CD1c-positive myeloid dendritic cell (primary cell): ENCODE results near the gene RPL19.

Experiments used
- DNase-seq: peaks from one replicate; pipeline ENCODE4 v3.0.0-alpha.2; 2016; ENCODE audit errors: extremely low spot score

Gene RPL19

DNA sequence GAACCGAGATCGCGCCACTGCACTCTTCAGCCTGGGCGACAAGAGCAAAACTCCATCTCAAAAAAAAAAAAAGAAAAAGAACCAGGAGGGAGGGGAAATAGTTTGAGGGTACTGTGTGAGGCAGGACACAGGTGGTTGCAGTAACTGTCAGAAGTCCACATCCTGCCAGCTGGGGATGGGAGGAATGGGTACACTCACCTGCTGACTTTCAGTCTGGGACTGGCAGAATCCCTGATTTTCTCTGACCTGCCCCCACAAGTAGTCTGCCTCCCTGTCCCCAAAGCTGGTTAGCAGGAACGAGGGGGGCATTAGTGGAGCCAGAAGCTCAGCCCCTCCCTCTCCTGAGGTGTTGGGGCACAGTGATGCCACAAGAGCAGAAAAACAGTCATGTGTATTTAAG, 27.0 kb upstream of the RPL19 start:
- DNase-seq: no peak

DNA sequence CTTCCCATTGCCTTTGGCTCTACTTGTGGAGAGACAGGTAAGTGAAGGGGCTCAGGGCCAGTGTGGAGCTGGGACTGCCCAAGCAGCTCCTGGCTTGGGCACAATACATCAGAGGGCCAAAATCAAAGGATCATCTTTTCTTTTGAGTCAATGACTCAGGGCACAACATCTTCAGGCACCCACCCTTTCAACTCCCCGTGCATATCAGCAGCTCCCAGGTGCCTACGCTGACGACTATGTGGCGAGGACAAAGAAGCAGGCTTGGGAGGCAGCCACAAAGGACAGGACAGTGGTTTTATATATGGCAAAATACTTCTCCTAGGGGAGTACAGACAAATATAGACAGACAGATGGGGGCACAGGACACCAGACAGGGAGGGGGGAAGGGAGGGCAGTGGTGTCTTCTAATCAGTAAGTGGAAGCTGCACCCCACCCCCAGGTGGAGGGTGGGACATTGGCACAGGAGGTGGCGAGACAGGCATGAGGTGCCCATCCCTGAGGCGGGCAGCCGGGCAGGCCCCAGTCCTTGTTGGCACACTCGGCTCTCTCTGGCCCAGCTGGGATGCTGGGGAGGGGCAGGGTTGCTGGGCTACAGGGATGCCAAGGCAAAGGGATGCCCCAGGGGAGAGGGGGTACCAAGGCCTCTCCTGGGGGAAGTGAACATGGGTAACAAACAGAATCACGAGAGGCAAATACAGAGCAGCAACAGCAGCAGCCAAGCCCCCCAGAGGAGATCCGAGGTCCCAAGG, 26.4 kb upstream of the RPL19 start:
- DNase-seq: no peak

DNA sequence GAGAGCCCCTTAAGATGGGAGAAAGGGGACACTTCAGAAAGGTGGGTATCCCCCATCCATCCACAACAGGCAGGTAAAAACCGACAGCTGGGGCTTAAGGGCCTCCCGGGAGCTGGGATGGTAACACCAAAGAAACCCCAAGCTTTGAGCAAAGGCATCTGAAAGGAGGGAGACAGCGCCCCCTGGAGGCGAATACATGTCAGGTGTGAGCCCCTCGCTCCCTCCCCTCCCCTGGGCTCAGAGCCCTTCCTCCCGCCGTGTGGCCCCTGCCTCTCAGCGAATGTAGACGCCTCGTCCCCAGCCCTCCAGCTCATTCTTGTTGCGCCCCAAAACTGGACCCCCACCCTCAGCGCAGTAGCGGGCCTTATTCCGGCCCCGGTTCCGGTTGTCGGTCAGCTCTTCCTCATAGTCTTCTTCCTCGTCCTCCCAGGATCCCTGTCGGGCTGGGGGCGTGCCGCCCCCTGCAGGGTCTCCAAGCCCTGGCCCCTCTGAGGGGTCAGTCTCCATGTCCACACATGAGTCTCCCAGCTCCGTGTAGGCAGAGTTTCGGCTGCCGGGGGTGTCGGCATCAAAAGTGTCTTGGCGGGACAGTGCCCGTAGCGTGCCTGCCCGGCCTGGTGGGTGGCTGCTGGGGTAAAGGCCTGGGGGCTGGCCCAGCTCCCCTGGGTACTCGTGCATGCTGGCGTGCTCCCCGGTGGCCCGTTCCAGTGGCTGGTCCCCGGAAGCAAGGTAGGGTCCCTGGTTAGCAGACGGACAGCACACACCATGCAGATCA, 25.0 kb upstream of the RPL19 start:
- DNase-seq: peak; percentile 76

DNA sequence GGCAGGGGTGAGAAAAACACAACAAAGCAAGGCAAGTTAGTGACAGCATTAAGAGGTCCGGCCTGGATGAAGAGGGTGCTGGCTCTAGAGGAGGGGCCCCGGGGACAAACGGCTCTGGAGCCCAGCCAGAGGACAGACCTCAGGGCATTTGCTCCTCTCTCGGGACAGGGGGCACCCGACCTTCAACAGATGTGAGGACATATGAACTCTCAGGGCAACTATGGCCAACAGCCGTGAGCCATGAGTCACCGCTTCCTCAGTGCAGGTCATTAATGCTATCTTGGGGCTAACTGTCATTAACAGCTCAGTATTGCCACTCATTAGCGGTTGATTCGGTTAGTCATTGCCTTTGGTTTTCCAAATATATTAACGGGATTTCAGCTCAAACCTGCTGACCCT, 24.4 kb upstream of the RPL19 start:
- DNase-seq: no peak

DNA sequence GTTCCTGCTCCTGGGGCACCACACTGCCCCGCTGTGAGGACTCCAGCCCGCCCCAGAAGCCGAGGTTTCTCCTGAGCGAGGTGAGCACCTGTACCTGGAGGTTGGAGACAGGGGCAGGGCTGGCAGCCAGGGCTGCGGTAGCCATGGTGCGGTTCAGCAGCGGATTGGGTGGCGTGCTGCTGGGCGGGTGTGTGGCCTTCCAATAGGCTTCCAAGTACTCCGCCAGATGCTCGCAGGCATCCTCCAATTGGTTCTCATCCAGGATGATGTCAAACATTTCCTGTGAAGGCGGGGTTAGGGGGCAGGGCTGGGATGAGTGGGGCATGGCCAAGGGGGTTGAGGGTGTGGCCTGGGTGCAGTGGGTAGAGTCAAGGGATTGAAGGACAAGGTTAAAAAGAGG, 22.8 kb upstream of the RPL19 start:
- no peak for DNase-seq

DNA sequence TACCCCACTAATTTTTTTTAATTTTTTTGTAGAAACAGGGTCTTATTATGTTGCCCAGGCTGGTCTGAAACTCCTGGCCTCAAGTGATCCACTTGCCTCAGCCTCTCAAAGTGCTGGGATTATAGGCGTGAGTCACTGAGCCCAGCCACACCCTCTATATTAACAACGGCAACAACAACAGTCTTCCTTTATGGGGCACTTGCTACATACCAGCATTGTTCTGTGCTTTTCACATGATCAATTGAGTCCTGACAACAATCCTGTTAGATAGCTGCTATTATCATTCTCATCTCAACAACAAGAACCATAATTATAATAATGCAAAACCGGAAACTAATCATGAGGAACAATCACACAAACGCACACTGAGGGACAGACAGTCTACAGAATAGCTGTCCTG, 21.5 kb upstream of the RPL19 start:
- no peak for DNase-seq

DNA sequence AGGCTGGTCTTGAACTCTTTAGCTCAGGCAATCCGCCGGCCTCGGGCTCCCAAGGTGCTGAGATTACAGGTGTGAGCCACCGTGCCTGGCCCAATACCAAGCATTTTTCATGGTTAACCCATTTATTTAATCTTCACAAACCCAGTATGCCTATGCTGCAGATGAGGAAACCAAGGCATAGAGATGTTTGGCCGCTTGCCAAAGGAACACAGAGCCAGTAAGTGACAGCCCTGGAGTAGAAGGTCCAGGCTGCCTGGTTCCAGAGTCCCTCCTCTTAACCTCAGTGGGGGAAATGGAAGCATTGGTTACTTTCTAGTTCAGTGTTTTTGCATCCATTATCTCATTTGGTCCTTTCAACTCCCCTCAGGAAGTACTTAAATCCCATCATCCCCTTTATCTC, 18.8 kb upstream of the RPL19 start:
- DNase-seq: no peak

DNA sequence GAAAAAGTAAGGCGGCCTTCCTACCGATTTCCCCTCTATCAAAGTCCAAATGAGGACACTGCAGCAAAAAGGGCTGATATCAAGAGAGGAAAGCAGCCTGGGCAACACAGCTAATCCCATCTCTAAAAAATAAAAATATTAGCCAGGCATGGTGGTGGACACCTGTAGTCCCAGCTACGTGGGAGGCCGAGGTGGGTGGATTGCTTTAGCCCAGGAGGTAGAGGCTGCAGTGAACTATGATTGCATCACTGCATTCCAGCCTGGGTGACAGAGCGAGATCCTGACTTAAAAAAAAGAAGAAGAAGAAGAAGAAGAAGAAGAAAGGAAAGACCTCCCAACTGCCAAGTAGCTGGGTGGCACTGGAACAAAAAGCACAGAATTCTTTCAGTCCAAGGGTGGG, 17.0 kb upstream of the RPL19 start:
- DNase-seq: no peak

DNA sequence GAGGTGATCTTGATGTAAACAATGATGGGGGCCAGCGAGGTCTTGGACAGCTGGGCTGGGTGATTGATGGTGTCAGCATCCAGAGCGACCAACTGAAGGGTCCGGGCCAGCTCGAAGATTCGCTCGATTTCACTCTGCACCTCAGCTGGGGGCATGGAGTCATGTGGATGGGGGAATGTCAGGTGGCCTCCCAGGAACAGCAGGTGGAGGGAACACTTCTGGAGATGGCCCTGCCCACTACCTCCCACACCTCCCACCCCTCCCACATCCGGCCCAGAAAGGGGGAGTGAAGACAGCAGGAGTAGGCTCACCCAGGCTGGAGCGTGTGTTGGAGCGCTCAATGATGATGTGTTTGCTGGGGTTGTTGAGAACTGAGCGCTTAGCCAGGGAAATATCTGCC, 16.4 kb upstream of the RPL19 start:
- DNase-seq: no peak

DNA sequence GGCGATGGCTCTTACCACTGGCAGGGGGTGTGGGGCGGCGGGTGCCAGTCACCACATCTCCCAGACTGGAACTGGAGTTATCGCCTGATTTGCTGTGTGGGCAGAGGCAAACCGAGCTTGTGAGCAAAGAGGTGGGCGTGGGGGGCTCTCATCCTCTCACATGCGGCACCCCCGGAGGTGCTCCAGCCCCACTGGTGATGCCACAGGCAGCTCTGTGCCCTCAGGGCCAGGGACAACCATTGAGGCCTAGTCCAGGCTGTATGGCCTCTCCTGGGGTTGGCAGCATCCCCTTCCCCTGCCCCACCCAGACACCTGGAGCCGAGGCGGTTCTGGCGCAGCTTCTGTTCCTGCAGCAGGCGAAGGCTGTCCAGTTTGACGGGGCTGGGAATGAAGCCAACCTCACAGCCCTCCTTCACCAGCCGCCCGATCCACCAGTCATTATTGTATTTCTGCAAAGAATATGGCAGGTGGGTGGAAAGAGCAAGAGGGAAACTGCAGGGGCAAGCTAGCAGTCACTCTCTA, 13.5 kb upstream of the RPL19 start:
- DNase-seq: no peak

DNA sequence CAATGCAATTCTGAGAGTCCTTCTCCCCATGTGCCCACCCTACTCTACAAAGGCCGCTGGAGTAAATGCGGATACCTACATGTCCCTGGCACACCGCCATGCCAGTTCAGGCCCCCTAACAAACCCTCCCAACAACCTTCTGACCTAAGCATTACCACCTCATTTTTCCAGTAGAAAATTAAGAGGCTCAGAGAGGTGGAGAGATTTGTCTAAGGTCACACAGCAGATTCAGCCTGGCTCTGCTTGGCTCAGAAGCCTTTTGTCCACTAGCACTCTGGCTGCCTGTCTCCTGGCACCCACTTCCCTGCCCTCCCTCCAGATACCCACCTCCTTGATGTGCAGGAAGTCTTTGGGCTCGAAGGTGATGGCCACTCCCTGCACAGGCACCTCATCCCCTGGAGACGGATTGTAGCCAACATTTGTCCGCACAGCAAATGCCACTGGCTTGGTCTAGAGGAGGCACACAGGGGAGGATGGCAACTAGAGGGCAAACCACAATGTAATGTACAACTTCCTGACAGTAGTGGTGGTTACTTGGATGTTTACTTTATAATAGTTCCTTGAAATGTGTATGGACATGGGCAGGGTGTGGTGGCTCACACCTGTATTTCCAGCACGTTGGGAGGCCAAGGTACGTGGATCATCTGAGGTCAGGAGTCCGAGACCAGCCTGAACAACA, 12.8 kb upstream of the RPL19 start:
- no peak for DNase-seq

DNA sequence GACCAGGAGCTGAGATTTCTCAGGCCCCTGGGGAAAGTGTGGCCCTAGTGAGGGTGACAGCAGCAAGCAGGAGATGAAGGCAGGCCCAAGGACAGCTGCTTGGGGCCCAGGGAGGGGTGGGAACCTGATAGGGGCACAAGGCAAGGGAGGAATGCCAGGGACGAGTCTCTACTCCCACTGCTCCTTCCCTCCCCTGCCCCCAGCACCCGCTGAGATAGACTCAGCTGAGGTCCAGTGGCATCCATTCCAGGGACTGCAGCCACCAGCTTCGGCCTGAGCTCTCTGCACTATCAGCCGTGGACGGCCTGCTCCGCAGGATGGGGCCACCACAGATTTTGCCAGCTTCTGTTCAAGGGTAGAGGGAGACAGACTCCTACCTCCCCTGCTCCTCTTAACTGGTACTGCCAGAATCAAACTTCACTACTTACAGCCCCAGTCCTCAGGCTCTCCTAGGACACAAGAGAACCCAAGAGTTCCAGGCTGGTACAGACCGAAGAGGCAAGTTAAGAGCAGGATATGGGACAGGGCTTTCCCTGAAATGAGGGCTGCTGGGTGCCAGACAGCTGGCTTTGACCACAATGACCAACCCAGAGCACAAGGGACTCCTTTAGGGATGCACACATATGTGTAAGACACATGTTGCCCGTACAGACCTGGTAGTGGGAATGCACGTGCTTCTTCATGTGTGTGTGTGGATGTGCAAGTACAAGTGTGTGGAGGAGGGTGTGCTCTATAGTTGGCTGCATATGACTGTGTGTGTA, 8.2 kb upstream of the RPL19 start:
- DNase-seq: no peak

DNA sequence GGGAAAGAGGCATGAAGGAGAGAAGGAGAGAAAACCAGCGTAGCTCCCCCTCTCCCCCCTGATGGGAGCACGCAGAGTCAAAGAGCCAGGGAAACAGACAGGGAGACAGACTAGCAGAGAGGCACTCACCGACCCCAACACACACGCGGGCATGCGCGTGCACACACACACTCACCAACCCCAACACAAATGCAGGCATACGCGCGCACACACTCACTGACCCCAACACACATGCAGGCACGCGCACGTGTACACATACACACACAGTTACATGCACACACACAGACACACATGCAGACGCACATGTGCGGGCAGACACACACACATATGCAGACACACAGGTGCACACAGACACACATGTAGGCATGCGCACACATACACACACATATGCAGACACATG, 7.2 kb upstream of the RPL19 start:
- no peak for DNase-seq

DNA sequence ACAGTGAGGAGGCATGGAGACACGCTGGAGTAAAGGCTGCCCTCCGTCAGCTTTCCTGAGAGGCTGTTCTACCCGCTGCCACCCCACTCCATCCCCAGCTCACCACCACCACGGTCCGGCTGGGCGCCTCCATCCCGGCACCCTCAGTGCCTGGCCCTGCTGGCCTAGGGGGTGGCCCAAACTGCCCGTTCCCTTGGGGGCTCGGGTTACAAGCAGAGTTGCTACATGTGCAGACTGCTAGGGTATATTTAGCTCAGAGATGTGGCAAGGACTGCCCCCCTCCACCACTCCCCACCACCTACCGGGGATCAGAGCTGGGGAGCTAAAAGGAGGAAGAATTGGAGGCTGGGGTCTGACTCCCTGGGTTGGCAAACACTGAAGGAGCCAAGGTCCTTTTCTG, 6.7 kb upstream of the RPL19 start:
- DNase-seq: no peak

DNA sequence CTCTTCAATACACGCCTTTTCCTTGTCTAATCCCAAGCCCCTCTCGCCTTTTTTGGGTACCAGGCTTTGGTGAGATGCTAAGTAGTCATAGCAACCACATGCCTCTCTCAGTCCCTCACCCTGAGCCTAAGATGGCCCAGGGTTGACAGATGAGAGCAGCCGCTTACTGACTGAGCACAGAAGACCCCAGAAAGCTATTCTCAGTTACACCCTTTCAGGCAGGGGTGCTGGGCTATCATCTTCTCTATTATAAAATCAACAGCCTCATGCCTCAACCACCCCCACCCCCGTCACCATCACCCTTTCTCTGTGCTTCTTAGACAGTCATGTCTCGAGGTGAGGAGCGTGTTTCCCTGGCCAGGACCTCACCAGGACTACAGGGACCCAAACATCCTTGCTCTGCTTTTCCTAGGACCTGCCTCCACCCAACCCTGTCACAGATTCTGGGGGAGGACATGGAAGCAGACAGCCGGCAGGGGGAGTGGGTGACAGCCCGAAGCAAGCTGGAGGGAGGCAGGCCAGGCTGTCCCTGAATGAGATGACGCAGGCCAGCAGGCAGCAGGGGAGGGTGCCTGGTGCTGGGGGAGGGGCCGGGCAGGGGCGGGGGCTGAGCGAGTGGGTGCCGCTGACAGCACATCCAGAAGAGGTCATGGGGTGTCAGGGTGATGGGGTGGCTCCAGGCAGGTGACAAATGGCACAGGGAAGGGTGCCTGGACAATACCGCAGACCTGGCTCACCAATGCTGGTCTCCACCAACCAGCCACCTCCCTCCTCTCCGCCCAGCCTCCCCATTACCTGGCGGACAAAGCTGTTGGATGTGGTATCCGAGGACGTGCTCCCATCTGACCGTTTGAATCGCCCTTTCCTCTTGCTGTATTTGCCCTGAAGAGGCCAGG, 5.7 kb upstream of the RPL19 start:
- no peak for DNase-seq

DNA sequence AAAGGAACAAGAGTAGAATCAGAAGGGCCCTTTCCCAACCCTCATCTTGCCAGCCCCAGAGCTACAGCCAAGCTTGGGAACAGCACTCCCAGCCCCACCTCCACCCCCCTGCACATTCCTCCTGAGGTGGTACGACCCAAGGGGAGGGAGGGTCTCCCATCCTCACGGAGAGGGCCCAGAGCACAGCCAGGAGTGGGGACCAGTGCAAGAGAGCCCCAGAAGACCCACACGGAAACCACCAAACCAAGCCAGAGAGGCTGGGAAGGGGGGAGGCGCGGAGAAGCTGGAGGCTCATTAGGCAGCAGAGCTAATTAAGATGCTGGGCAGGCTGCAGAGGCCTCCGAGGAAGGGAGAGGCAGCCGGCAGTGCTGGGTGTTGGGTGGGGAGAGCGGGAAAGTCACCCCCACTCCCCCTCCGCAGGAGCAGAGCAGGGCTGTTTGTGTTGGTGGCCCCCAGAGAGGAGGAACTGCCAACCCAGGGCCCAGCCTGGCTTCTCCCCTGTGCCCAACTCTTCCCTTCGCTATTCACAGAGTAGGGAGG, 5.0 kb upstream of the RPL19 start:
- DNase-seq: no peak

DNA sequence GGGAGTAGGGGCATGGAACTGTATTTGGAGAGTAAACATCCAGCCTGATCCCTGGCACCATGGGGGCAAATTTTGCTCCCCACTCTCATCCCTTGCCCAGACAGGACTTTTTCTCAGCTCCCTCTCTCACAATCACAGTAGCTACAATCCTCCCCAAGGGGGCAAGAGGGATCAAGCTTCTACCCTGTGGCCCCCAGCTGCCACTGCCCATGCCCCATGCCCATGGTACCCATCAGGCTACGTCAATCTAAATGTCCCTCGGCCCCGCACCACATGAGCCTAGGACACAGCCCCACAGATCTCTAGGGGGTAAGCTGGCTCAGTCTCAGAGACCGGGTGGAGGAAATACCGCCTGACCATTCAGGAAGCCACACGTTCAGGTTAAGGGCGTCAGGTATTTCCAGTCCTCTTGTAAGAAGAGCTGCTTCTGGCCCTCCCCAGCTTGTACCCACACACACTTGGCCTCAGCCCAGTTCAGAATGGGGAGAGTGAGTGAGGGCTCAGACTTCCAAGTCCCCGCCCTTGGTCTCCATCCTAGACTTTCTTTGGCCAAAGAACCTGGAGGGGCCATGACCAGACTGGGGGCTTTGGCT, 4.4 kb upstream of the RPL19 start:
- DNase-seq: no peak

DNA sequence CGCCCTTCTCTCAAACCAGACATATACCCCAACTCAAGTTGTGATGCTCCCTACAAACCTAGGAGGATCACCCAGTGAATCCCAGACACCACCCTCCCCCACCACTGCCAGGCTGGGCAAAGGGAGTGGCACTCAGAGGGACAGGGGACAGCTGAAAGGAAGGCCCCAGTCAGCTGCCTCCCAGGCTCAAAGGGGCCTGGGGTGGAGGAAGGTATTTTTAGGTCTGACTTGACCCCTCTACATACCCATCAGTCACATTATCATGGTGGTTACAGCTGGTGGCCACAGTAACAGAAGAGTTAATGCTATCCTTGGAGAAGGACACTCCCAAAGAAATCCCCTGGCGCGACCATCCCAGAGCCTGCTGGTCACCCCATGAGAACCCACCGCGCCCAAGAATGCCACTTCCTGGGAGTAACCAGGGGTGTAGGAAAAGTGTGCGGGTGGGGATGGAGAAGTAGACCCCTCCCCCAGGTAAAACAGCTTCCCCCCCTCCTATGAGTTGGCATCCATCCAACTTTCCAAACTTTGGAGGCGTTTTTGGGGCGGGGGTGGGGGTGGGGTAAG, 3.8 kb upstream of the RPL19 start:
- DNase-seq: no peak

DNA sequence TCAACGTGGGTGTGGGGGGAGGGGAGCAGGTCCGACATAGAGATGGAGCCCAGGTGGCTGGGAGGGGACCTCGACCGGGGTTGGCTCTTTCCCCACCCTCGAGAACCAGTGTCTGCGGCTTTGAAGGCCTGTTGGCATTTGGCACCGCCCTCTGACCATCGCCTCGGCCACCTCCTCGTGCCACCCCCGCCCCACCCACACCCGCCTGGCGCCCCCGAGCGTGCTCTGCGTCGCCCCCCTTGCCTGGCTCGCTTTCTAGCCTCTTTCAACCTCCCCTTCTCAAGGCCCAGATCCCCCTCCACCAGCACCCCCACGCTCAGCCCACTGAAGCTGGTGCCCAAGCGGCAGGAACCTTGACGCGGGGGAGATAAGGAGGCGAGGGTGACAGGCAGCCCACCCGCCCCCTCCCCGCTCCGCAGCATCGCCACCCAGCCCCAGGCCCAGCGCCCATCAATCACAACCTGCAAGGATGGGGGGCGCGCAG, 3.2 kb upstream of the RPL19 start:
- DNase-seq: no peak
